Astrocyte of the cerebellum (primary cell): ENCODE measurements around the gene GRK3.
"Not testable (repeated sequence)": the region's sequence is repeated elsewhere in the genome, so short reads cannot be mapped to it uniquely, and the experiment has no call there.

Source experiments
- DNase-seq: peaks from one replicate; pipeline ENCODE4 v3.0.0-alpha.2; 2011; ENCODE audit warnings: low read depth
- H3K4me3 ChIP-seq: 2 replicates; pipeline ENCODE4 v1.5.1; 2011; ENCODE audit warnings: mild to moderate bottlenecking, low read depth, low read length, moderate library complexity
- CTCF ChIP-seq: IDR thresholded peaks from 2 replicates; pipeline ENCODE4 v1.5.1; 2012; ENCODE audit warnings: low read length, low read depth, moderate library complexity, mild to moderate bottlenecking; ENCODE audit errors: missing control alignments
- in situ Hi-C: cut with HindIII; loops from 2 replicates; pipeline ENCODE4 v1.10.0; 2017; ENCODE audit warnings: low sequenced_read_pairs

GRK3 gene

GRCh38 chr22:25582946-25583345 is 18.5 kb downstream of the GRK3 start:
- TF ChIP-seq CTCF: no peak
- DNase-seq: no peak
- H3K4me3 ChIP-seq: no peak overlapping the region
- in situ Hi-C loops: no loop called here

- in situ Hi-C loops, DNase-seq, H3K4me3 ChIP-seq: not testable (repeated sequence)
These were observed 20.5 kb downstream of the GRK3 start for GRCh38 chr22:25584993-25585392.

- H3K4me3 ChIP-seq, DNase-seq, in situ Hi-C loops: not testable (repeated sequence)
These were observed 25.2 kb downstream of the GRK3 start for GRCh38 chr22:25589664-25590063.

GRCh38 chr22:25593323-25593722 is 28.8 kb downstream of the GRK3 start:
- H3K4me3 ChIP-seq, DNase-seq, in situ Hi-C loops: not testable (repeated sequence)

GRCh38 chr22:25598609-25599008 is 34.1 kb downstream of the GRK3 start:
- H3K4me3 ChIP-seq: no peak overlapping the region

GRCh38 chr22:25602445-25602844 is 38.0 kb downstream of the GRK3 start:
- TF ChIP-seq CTCF: no peak
- H3K4me3 ChIP-seq: no peak overlapping the region
- in situ Hi-C loops: no loop called here
- no peak for DNase-seq

More at GRCh38 chr22:25598609-25599008, 34.1 kb downstream of the GRK3 start:
- no peak for DNase-seq
- TF ChIP-seq CTCF: no peak
- in situ Hi-C loops: no loop called here

- in situ Hi-C loops: no loop called here
- no peak for DNase-seq
- H3K4me3 ChIP-seq: no peak overlapping the region
- TF ChIP-seq CTCF: no peak
These were observed 38.4 kb downstream of the GRK3 start for GRCh38 chr22:25602916-25603315.

GRCh38 chr22:25605146-25605545 is 40.7 kb downstream of the GRK3 start:
- in situ Hi-C loops, H3K4me3 ChIP-seq: not testable (repeated sequence)

GRCh38 chr22:25605565-25605964 is 41.1 kb downstream of the GRK3 start:
- H3K4me3 ChIP-seq, DNase-seq, in situ Hi-C loops: not testable (repeated sequence)

More at GRCh38 chr22:25605146-25605545, 40.7 kb downstream of the GRK3 start:
- DNase-seq: not testable (repeated sequence)

GRCh38 chr22:25611284-25611683 is 46.8 kb downstream of the GRK3 start:
- H3K4me3 ChIP-seq, in situ Hi-C loops, DNase-seq: not testable (repeated sequence)

- in situ Hi-C loops, DNase-seq, H3K4me3 ChIP-seq: not testable (repeated sequence)
These were observed 48.7 kb downstream of the GRK3 start for GRCh38 chr22:25613131-25613530.

- in situ Hi-C loops: not testable (repeated sequence)
These were observed 49.1 kb downstream of the GRK3 start for GRCh38 chr22:25613558-25613957.

GRCh38 chr22:25614791-25615190 is 50.3 kb downstream of the GRK3 start:
- H3K4me3 ChIP-seq: not testable (repeated sequence)

More at GRCh38 chr22:25613558-25613957, 49.1 kb downstream of the GRK3 start:
- DNase-seq, H3K4me3 ChIP-seq: not testable (repeated sequence)

More at GRCh38 chr22:25614791-25615190, 50.3 kb downstream of the GRK3 start:
- DNase-seq, in situ Hi-C loops: not testable (repeated sequence)
